ENCODE results near the gene GRHPR. TPM values are rescaled to one million over a fixed set of nuclear protein-coding genes. Genes with fewer than 3 reads are reported as not detected.

GRHPR gene
- total RNA-seq, 1 experiment from 2014 or later: 80.7 TPM

GRCh38 chr9:37379835-37380234 is 42.7 kb upstream of the GRHPR start (continued):
- TF ChIP-seq, protein P1, sequence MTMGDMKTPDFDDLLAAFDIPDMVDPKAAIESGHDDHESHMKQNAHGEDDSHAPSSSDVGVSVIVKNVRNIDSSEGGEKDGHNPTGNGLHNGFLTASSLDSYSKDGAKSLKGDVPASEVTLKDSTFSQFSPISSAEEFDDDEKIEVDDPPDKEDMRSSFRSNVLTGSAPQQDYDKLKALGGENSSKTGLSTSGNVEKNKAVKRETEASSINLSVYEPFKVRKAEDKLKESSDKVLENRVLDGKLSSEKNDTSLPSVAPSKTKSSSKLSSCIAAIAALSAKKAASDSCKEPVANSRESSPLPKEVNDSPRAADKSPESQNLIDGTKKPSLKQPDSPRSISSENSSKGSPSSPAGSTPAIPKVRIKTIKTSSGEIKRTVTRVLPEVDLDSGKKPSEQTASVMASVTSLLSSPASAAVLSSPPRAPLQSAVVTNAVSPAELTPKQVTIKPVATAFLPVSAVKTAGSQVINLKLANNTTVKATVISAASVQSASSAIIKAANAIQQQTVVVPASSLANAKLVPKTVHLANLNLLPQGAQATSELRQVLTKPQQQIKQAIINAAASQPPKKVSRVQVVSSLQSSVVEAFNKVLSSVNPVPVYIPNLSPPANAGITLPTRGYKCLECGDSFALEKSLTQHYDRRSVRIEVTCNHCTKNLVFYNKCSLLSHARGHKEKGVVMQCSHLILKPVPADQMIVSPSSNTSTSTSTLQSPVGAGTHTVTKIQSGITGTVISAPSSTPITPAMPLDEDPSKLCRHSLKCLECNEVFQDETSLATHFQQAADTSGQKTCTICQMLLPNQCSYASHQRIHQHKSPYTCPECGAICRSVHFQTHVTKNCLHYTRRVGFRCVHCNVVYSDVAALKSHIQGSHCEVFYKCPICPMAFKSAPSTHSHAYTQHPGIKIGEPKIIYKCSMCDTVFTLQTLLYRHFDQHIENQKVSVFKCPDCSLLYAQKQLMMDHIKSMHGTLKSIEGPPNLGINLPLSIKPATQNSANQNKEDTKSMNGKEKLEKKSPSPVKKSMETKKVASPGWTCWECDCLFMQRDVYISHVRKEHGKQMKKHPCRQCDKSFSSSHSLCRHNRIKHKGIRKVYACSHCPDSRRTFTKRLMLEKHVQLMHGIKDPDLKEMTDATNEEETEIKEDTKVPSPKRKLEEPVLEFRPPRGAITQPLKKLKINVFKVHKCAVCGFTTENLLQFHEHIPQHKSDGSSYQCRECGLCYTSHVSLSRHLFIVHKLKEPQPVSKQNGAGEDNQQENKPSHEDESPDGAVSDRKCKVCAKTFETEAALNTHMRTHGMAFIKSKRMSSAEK (CRISPR knock-in tag; IDR thresholded peaks at IDR 0.05; ENCODE audit: borderline replicate concordance): no peak
- TF ChIP-seq SP1 (CRISPR knock-in tag; conservative IDR thresholded peaks at IDR 0.05) (no peak), ZNF121 (CRISPR knock-in tag; IDR thresholded peaks at IDR 0.05) (no peak), ZNF671 (CRISPR knock-in tag; IDR thresholded peaks at IDR 0.05) (no peak)

DNA sequence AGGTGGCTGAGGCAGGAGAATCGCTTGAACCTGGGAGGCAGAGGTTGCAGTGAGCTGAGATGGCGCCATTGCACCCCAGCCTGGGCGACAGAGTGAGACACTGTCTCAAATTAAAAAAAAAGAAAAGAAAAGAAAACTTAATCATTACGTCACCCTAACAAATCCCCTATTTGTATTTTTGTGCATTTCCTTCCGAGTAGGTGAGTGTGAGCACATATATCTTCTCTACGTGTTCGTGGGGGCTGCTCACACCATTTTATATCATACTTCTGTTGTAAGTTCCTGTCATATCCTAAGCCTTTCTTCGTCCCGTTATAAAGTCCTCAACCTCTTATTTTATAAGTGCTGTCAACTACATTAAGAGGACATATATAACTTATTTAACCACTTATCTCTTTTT is 41.9 kb upstream of the GRHPR start:
- ATAC-seq: no peak
- Mint-ChIP-seq H3K4me3 (no peak overlapping the region), H3K27ac (no peak overlapping the region), H3K9me3 (peaks cover 7% of the 10 kb centered on the region), H3K4me1 (peaks cover 7% of the 10 kb centered on the region), H3K36me3 (no peaks in the 10 kb centered on the region), H3K27me3 (ENCODE audit: low read depth) (no peaks in the 10 kb centered on the region; the same call in 1 of the 2 replicates)
- POLR2A ChIA-PET: no interaction called here
- CTCF ChIA-PET: interaction anchor here (1.2 to 1.8 kb wide), 4 partner anchors 10 to 385 kb away, joined by 4 to 8 read pairs (median 4); no protein-coding TSS in a partner anchor
- TF ChIP-seq ATF1 (CRISPR knock-in tag; IDR thresholded peaks at IDR 0.05) (no peak), PRDM15 (CRISPR knock-in tag; IDR thresholded peaks at IDR 0.05) (no peak), FOXP4 (CRISPR knock-in tag; IDR thresholded peaks at IDR 0.05) (no peak), MXD4 (CRISPR knock-in tag; IDR thresholded peaks at IDR 0.05; ENCODE audit: borderline replicate concordance) (no peak), SOX15 (CRISPR knock-in tag; IDR thresholded peaks at IDR 0.05) (no peak), ZNF423 (CRISPR knock-in tag; IDR thresholded peaks at IDR 0.05) (no peak), CBFB (CRISPR knock-in tag; IDR thresholded peaks at IDR 0.05; ENCODE audit: low read depth) (no peak)
- TF ChIP-seq, protein P2, sequence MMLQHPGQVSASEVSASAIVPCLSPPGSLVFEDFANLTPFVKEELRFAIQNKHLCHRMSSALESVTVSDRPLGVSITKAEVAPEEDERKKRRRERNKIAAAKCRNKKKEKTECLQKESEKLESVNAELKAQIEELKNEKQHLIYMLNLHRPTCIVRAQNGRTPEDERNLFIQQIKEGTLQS (CRISPR knock-in tag; conservative IDR thresholded peaks at IDR 0.05): no peak
- TF ChIP-seq, protein P3, sequence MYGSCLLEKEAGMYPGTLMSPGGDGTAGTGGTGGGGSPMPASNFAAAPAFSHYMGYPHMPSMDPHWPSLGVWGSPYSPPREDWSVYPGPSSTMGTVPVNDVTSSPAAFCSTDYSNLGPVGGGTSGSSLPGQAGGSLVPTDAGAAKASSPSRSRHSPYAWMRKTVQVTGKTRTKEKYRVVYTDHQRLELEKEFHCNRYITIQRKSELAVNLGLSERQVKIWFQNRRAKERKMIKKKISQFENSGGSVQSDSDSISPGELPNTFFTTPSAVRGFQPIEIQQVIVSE (CRISPR knock-in tag; IDR thresholded peaks at IDR 0.05; ENCODE audit: borderline replicate concordance): no peak
- no peak for DNase-seq (ENCODE audit: low spot score)

Data from WTC11 (cell line).